AG04450 (cell line): ENCODE measurements around the gene MGAT5B. TPM values are rescaled to one million over a fixed set of nuclear protein-coding genes. Genes with fewer than 3 reads are reported as not detected.
"Not testable (repeated sequence)": the region's sequence is repeated elsewhere in the genome, so short reads cannot be mapped to it uniquely, and the experiment has no call there.

Experiments
- CTCF ChIA-PET: fragments of 300-600, 350-600 bp; formaldehyde crosslinking; extraction: SDS; loops from one replicate; lab custom pipeline; 2022; ENCODE audit warnings: antibody characterized with exemption, inconsistent platforms; lab: Charles Lee
- POLR2A ChIA-PET: fragments of 350-600 bp; formaldehyde crosslinking; extraction: SDS; loops from one replicate; lab custom pipeline; 2021; ENCODE audit warnings: antibody characterized with exemption, inconsistent platforms; lab: Yijun Ruan, JAX
- DNase-seq: peaks from one replicate; pipeline ENCODE4 v3.0.0-alpha.2; 2011; ENCODE audit warnings: low read depth, low spot score
- H3K27ac ChIP-seq: one replicate; pipeline ENCODE4 v1.5.1; 2012; ENCODE audit warnings: low read depth, low read length, control low read depth
- H3K27me3 ChIP-seq: one replicate; pipeline ENCODE4 v1.6.0; 2012; ENCODE audit warnings: low read length; ENCODE audit not compliant: control insufficient read depth, insufficient read depth
- H3K4me3 ChIP-seq: 2 replicates; pipeline ENCODE4 v1.5.1; 2011; ENCODE audit warnings: mild to moderate bottlenecking, low read depth, low read length, control low read depth
- H3K9me3 ChIP-seq: 2 replicates; pipeline ENCODE4 v1.5.1; 2012; ENCODE audit warnings: low read length; ENCODE audit not compliant: control insufficient read depth, insufficient read depth
- polyA plus RNA-seq: library from polyadenylated mRNA; depleted of rRNA; stranded (reverse); fragments of >200 nt; gene quantifications from 2 replicates; pipeline ENCODE4 v1.2.3, GENCODE V29; 2011
- TF ChIP-seq, protein P1 (sequence below): IDR thresholded peaks from 2 replicates; pipeline ENCODE4 v1.5.1; 2011; ENCODE audit warnings: low read depth, low read length, control low read depth, inconsistent platforms

Gene MGAT5B
- polyA plus RNA-seq, 1 experiment: 0.69 TPM

DNA sequence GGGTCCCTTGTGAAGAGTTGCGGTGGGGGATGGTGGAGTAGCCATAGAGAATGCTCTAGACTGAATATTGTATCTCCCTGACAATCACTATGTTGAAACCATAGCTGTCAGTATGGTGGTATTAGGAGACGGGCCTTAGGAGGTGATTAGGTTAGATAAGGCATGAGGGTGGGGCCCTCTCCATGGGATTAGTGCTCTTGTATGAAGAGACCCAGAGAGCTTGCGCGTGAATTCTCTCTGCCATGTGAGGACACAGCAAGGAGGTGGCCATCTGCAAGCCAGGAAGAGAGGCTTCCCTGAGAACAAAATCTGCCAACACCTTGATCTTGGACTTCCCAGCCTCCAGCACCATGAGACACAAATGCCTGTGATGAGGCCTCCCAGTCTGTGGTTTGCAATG, 34.5 kb upstream of the MGAT5B start:
- ChIA-PET CTCF (no interaction called here), POLR2A (no interaction called here)
- DNase-seq: no peak
- H3K4me3 ChIP-seq: no peak overlapping the region
- H3K9me3 ChIP-seq: no peaks in the 10 kb centered on the region
- peaks cover 17% of the 10 kb centered on the region for H3K27me3 ChIP-seq
- H3K27ac ChIP-seq: no peak overlapping the region
- TF ChIP-seq, protein P1, sequence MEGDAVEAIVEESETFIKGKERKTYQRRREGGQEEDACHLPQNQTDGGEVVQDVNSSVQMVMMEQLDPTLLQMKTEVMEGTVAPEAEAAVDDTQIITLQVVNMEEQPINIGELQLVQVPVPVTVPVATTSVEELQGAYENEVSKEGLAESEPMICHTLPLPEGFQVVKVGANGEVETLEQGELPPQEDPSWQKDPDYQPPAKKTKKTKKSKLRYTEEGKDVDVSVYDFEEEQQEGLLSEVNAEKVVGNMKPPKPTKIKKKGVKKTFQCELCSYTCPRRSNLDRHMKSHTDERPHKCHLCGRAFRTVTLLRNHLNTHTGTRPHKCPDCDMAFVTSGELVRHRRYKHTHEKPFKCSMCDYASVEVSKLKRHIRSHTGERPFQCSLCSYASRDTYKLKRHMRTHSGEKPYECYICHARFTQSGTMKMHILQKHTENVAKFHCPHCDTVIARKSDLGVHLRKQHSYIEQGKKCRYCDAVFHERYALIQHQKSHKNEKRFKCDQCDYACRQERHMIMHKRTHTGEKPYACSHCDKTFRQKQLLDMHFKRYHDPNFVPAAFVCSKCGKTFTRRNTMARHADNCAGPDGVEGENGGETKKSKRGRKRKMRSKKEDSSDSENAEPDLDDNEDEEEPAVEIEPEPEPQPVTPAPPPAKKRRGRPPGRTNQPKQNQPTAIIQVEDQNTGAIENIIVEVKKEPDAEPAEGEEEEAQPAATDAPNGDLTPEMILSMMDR: no peak

DNA sequence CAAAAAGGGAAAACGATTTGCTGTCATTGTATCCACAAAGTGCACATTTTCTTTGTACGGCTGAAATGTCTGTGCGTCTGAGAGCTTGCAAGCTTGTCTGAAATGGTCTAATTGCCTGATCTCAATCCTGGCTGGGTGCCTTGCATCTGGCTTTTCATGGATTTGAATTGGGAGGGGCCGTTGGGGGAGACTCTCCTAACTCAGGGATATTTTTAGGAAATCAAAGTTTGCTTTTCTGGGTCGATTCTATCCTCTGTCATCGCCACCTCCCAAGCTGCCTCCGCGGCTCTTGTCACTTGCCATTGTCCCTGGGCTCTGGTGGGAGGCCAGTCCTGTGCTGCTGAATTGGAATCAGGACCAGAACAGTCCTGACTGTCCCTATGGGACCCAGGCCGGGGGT, 33.3 kb upstream of the MGAT5B start:
- TF ChIP-seq, protein P1: no peak
- Histone ChIP-seq H3K9me3 (no peaks in the 10 kb centered on the region), H3K27me3 (peaks cover 15% of the 10 kb centered on the region), H3K4me3 (no peak overlapping the region), H3K27ac (no peak overlapping the region)
- DNase-seq: no peak
- ChIA-PET POLR2A (no interaction called here), CTCF (no interaction called here)

DNA sequence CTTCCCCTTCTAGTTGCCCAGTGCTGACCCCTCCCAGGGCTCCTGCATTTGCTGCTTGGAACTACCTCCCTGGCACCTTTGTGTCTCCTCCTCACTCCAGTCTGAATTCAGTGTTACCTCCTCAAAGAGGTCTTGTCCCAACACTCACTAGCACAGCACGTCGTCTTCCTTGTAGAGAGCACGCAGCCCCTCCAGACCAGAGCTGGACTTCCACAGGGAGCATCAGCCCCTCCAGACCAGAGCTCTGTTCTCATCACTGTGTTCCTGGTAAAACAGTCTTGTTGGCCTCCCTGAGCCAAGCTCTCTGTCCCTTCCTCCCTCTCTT, 27.8 kb upstream of the MGAT5B start:
- no peak for DNase-seq
- H3K4me3 ChIP-seq: no peak overlapping the region
- CTCF ChIA-PET: no interaction called here
- POLR2A ChIA-PET: no interaction called here
- peaks cover 25% of the 10 kb centered on the region for H3K27me3 ChIP-seq
- H3K9me3 ChIP-seq: no peaks in the 10 kb centered on the region
- no peak overlapping the region for H3K27ac ChIP-seq
- TF ChIP-seq, protein P1: no peak

DNA sequence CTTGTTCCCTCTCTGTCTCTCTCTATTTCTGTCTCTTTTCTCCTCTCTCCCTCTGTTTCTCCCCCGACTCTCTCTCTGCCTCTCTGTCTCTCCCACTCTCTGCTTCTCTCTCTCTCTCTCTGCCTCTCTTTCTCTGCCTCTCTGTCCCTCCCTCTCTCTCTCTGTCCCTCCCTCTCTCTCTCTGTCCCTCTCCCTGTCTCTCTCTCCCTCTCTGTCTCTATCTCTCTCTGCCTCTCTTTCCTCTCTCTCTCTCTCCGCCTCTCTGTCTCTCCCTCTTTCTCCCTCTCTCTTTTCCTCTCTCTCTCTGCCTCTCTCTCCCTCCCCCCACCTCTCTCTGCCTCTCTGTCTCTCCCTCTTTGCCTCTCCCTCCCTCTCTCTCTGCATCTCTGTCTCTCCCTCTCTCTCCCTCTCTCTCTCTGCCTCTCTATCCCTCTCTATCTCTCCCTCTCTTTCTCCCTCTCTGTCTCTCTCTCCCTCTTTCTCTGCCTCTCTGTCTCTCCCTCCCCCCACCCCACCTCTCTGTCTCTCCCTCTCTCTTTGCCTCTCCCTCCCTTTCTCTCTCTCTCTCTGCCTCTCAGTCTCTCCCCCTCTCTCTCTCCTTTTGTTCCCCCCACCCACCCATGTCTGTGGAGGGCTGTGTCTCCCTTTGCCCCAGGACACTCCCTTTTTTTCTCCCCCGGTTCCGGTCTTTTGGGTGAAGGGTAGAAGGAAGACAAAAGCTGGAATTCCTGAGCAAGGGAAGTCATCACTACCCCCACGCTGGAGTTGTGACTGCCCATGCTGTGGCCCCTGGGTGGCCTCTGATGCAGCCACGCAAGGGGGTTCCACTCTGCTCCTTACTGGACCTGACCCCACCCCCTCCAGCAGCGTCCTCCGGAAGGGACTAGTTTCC, 27.1 kb upstream of the MGAT5B start:
- CTCF ChIA-PET: no interaction called here
- H3K9me3 ChIP-seq: no peaks in the 10 kb centered on the region
- H3K27me3 ChIP-seq: peaks cover 25% of the 10 kb centered on the region
- no peak overlapping the region for H3K4me3 ChIP-seq
- H3K27ac ChIP-seq: no peak overlapping the region
- no peak for DNase-seq
- POLR2A ChIA-PET: no interaction called here
- TF ChIP-seq, protein P1: no peak

DNA sequence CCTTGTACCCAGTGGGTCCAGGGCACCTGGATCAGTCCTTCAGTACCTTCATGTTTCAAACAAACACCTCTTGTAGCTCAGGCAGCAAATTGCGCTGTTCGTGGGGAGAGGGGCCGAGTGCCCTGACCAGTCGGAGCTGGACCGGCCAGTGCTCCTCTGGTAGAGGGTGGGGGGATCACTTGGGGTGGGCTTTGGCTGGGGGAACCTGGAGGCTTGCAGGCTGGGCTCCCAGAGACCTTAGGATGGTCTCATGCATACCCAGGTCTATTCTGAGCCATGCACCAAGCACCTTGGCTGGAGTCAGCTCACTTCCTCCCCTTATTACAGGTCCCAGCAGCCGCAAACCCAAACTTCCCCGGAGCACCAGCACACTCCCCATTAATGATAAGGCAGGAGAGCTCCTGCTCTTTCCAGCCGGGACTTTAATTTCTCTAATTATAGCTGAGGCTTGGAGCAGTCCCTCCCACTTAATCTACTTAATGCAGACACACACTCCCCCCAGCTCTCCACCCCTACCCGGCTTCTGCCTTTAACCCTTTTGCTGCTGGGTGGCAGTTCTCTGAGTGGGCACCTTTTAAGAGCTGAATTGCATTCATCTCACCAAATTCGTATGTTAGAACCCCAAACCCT, 26.3 kb upstream of the MGAT5B start:
- no peaks in the 10 kb centered on the region for H3K9me3 ChIP-seq
- POLR2A ChIA-PET: no interaction called here
- no peak overlapping the region for H3K27ac ChIP-seq
- no peak for DNase-seq
- H3K4me3 ChIP-seq: no peak overlapping the region
- CTCF ChIA-PET: interaction anchor here (0.9 to 1.0 kb wide), 2 partner anchors 26 to 215 kb away, joined by 3 to 4 read pairs; partner anchors contain the start of gene MGAT5B
- H3K27me3 ChIP-seq: peaks cover 25% of the 10 kb centered on the region
- TF ChIP-seq, protein P1: no peak

DNA sequence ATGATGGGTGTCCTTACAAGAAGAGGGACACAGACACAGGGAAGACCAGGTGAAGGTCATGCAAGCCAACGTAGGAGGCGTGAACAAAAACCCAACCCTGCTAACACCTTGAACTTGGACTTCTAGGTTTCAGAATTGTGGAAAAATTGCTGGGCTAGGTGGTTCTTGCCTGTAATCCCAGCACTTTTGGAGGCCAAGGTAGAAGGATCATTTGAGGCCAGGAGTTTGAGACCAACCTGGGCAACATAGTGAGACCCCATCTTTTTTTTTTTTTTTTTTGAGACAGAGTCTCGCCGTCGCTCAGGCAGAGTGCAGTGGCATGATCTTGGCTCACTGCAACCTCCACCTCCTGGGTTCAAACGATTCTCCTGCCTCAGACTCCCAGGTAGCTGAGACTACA, 25.1 kb upstream of the MGAT5B start:
- DNase-seq, POLR2A ChIA-PET: not testable (repeated sequence)
- H3K27me3 ChIP-seq: peaks cover 25% of the 10 kb centered on the region

More for the DNA sequence above, 25.1 kb upstream of the MGAT5B start:
- H3K27ac ChIP-seq, CTCF ChIA-PET, H3K9me3 ChIP-seq, H3K4me3 ChIP-seq: not testable (repeated sequence)
